ENCODE measurements around the gene PDPK1.

GRCh38 chr16:2499890-2500429, 37.9 kb upstream of the PDPK1 start:
- TF ChIP-seq EP300 (IDR thresholded peaks at IDR 0.05; ENCODE audit: borderline replicate concordance) (no peak), CEBPB (IDR thresholded peaks at IDR 0.05) (no peak), REST (IDR thresholded peaks at IDR 0.05; ENCODE audit: low read depth) (no peak)
- TF ChIP-seq, protein P1, sequence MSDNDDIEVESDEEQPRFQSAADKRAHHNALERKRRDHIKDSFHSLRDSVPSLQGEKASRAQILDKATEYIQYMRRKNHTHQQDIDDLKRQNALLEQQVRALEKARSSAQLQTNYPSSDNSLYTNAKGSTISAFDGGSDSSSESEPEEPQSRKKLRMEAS (IDR thresholded peaks at IDR 0.05), result no peak
